SU-DHL-6 (cell line): ENCODE results near the gene PLAAT2.

Source experiments
- H2AFZ ChIP-seq: fragments of 200-600 bp; sonication (generic); 2 replicates; pipeline ENCODE4 v1.6.1; 2014; ENCODE audit warnings: low read depth, mild to moderate bottlenecking, moderate library complexity, mixed read lengths, antibody characterized with exemption, low read length; ENCODE audit not compliant: severe bottlenecking
- H3F3A ChIP-seq: fragments of 200-600 bp; shearing (Covaris generic); 2 replicates; pipeline ENCODE4 v1.6.0; 2016; ENCODE audit warnings: antibody characterized with exemption, mild to moderate bottlenecking; ENCODE audit not compliant: insufficient read depth
- H3K27ac ChIP-seq: fragments of 200-600 bp; sonication (generic); 2 replicates; pipeline ENCODE4 v1.5.1; 2016; ENCODE audit warnings: low read depth, mild to moderate bottlenecking, low read length, moderate library complexity, mixed read lengths
- H3K27me3 ChIP-seq: fragments of 200-600 bp; sonication (generic), shearing (Covaris generic); 2 replicates; pipeline ENCODE4 v1.6.0; 2014; ENCODE audit warnings: mild to moderate bottlenecking, low read length
- H3K36me3 ChIP-seq: fragments of 200-600 bp; sonication (generic); 2 replicates; pipeline ENCODE4 v1.6.1; 2014; ENCODE audit warnings: mild to moderate bottlenecking, low read length, mixed read lengths
- H3K4me2 ChIP-seq: fragments of 300-600, 200-600 bp; shearing (Covaris generic), sonication (generic); 2 replicates; pipeline ENCODE4 v1.6.0; 2014; ENCODE audit warnings: low read length, low read depth, mild to moderate bottlenecking; ENCODE audit not compliant: poor library complexity, severe bottlenecking
- H3K4me3 ChIP-seq: fragments of 200-600 bp; sonication (generic); 2 replicates; pipeline ENCODE4 v1.5.1; 2014; ENCODE audit warnings: antibody characterized with exemption, low read length, mild to moderate bottlenecking, mixed read lengths; ENCODE audit not compliant: insufficient read depth, poor library complexity, severe bottlenecking
- H3K79me2 ChIP-seq: fragments of 200-600 bp; sonication (generic); 2 replicates; pipeline ENCODE4 v1.6.1; 2014; ENCODE audit warnings: mild to moderate bottlenecking, low read length, moderate library complexity; ENCODE audit not compliant: insufficient read depth
- H3K9ac ChIP-seq: fragments of 200-600 bp; sonication (generic); 2 replicates; pipeline ENCODE4 v1.7.0; 2014; ENCODE audit warnings: mild to moderate bottlenecking, low read length
- H3K9me2 ChIP-seq: fragments of 200-600 bp; sonication (generic); replicated peaks from 2 replicates; pipeline ENCODE4 v1.6.1; 2014; ENCODE audit warnings: low read length; ENCODE audit not compliant: insufficient read depth
- H3K9me3 ChIP-seq: fragments of 200-600 bp; sonication (generic); 2 replicates; pipeline ENCODE4 v1.6.1; 2014; ENCODE audit warnings: low read length, mixed read lengths; ENCODE audit not compliant: insufficient read depth
- H4K20me1 ChIP-seq: fragments of 200-600 bp; sonication (generic); 2 replicates; pipeline ENCODE4 v1.6.1; 2014; ENCODE audit warnings: low read depth, mild to moderate bottlenecking, antibody characterized with exemption, low read length, moderate library complexity, mixed read lengths
- EZH2phosphoT487 ChIP-seq: fragments of 200-600 bp; sonication (generic), shearing (Covaris generic); conservative IDR thresholded peaks from 2 replicates; pipeline ENCODE4 v1.6.1; 2018; ENCODE audit warnings: mild to moderate bottlenecking, antibody characterized with exemption, low read length, moderate library complexity, mixed read lengths
- TF ChIP-seq, protein P1 (sequence below): fragments of 200-600 bp; sonication (generic); IDR thresholded peaks from one replicate; pipeline ENCODE4 v1.5.1; 2017; ENCODE audit warnings: antibody characterized with exemption, mild to moderate bottlenecking, low read length, moderate library complexity; ENCODE audit not compliant: insufficient read depth, poor library complexity, severe bottlenecking

The PLAAT2 gene

DNA sequence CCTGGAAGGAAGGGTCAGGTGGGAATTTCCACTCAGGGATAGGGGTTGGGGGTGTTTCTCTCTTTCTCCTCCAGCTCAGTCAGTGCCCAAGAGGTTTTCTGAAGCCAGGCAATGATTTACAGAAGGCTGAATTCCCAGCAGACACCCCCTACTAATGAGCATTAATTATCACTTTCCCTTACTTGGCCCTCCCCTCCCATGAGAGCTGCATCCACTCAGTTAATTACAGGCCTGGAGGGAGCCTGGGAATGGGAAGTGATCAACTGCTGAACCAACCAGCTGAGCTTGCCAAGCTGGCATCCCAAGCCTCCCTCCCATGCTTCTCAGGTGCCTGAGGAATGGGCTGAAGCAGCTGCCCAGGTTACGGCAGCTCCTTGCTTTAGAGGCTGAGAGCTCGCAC, 56.3 kb downstream of the PLAAT2 start:
- TF ChIP-seq, protein P1, sequence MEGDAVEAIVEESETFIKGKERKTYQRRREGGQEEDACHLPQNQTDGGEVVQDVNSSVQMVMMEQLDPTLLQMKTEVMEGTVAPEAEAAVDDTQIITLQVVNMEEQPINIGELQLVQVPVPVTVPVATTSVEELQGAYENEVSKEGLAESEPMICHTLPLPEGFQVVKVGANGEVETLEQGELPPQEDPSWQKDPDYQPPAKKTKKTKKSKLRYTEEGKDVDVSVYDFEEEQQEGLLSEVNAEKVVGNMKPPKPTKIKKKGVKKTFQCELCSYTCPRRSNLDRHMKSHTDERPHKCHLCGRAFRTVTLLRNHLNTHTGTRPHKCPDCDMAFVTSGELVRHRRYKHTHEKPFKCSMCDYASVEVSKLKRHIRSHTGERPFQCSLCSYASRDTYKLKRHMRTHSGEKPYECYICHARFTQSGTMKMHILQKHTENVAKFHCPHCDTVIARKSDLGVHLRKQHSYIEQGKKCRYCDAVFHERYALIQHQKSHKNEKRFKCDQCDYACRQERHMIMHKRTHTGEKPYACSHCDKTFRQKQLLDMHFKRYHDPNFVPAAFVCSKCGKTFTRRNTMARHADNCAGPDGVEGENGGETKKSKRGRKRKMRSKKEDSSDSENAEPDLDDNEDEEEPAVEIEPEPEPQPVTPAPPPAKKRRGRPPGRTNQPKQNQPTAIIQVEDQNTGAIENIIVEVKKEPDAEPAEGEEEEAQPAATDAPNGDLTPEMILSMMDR: no peak
- TF ChIP-seq EZH2phosphoT487: no peak
- no peaks in the 10 kb centered on the region for H3K79me2 ChIP-seq
- no peak overlapping the region for H3K4me2 ChIP-seq
- no peaks in the 10 kb centered on the region for H4K20me1 ChIP-seq
- H3K4me3 ChIP-seq: no peak overlapping the region
- H3K27me3 ChIP-seq: no peaks in the 10 kb centered on the region
- no peak overlapping the region for H2AFZ ChIP-seq
- no peaks in the 10 kb centered on the region for H3K9me2 ChIP-seq
- H3K9me3 ChIP-seq: no peaks in the 10 kb centered on the region
- H3K36me3 ChIP-seq: no peaks in the 10 kb centered on the region
- H3F3A ChIP-seq: no peaks in the 10 kb centered on the region
- no peak overlapping the region for H3K27ac ChIP-seq
- H3K9ac ChIP-seq: no peak overlapping the region

DNA sequence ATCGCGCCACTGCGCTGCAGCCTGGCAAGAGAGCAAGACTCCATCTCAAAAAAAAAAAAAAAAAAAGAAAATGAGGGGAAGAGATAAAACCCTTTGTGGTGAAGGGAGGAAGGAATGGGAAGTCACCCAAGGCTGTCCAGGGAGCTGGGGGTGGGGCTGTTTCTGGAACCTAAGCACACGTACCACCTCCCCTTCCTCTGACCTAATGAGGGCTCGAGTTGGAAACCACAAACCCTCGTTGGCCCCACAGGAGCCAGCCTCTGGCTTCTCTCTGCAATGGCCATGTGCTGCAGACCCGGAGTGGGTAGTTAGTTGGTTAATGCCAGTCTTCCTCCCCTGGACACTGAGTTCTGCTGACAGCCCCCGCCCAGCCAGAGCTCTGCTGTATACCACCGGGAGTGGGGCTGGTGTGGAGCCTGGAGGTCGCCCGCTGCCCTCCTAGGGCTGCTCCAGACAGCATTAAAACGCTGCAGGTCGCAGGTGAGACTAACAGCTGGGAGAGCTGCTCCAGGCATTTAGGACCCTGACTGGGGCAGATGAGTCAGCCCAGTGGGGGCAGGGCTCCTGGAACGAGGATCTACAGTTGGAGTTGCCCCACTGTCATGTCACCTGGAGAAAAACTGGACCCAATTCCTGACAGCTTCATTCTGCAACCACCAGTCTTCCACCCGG, 57.2 kb downstream of the PLAAT2 start, which contains the start of gene LGALS12:
Gene LGALS12 (plus strand): TSS at position 228 of the 672 bp plus-strand sequence. CDS start 375 bp downstream, at position 603.
- no peak within 1 kb of the TSS for H3K4me2 ChIP-seq
- no peaks in the 10 kb centered on the region for H3K36me3 ChIP-seq
- no peak for TF ChIP-seq EZH2phosphoT487
- TF ChIP-seq, protein P1: no peak
- H4K20me1 ChIP-seq: no peaks in the 10 kb centered on the region
- H3K4me3 ChIP-seq: no peak within 1 kb of the TSS
- H3K79me2 ChIP-seq: no peaks in the 10 kb centered on the region
- no peaks in the 10 kb centered on the region for H3K9me3 ChIP-seq
- H3F3A ChIP-seq: no peaks in the 10 kb centered on the region
- no peak within 1 kb of the TSS for H3K27ac ChIP-seq
- H3K9me2 ChIP-seq: no peaks in the 10 kb centered on the region
- H3K9ac ChIP-seq: no peak within 1 kb of the TSS
- H2AFZ ChIP-seq: no peak within 1 kb of the TSS
- no peaks in the 10 kb centered on the region for H3K27me3 ChIP-seq

DNA sequence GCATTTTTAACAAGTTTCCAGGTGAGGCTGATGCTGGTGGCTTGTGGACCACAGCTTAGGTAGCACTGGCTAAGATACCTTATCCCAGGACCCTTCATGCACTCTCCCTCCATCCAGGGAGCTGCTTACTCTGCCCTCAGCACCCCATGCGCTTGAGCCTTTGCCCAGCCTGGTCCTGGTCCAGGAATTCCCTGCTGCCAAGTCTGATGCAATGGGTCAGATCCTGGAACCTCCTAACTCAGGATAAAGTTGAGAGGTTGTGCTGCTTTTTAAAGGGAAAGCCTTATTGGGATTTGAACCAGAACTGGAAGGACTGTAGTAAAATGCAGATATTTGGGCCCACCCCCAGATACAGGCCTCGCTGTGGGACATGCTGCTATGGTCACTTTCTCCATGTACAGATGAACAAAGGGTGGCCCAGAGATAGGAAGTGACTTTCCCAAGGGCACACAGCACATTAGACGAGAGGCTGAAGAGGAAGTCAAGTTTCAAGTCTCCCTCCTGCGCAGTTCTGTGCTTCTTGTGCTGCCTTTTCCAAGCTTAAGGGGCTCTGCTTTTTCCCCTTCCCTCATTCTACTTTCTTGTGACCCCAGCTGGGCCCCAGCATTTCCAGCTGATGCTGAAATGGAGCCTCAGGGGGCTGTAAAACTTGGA, 58.1 kb downstream of the PLAAT2 start:
- no peak overlapping the region for H3K4me2 ChIP-seq
- no peak overlapping the region for H2AFZ ChIP-seq
- no peak overlapping the region for H3K27ac ChIP-seq
- H3K4me3 ChIP-seq: no peak overlapping the region
- no peaks in the 10 kb centered on the region for H4K20me1 ChIP-seq
- H3F3A ChIP-seq: no peaks in the 10 kb centered on the region
- no peaks in the 10 kb centered on the region for H3K27me3 ChIP-seq
- 0 out of 2 replicates have a peak, but pooled peaks cover 7% of the 10 kb centered on the region for H3K9me3 ChIP-seq
- TF ChIP-seq EZH2phosphoT487: no peak
- TF ChIP-seq, protein P1: no peak
- H3K36me3 ChIP-seq: no peaks in the 10 kb centered on the region
- no peak overlapping the region for H3K9ac ChIP-seq
- no peaks in the 10 kb centered on the region for H3K79me2 ChIP-seq
- H3K9me2 ChIP-seq: no peaks in the 10 kb centered on the region
